ENCODE results near the gene PRRX2.

DNA sequence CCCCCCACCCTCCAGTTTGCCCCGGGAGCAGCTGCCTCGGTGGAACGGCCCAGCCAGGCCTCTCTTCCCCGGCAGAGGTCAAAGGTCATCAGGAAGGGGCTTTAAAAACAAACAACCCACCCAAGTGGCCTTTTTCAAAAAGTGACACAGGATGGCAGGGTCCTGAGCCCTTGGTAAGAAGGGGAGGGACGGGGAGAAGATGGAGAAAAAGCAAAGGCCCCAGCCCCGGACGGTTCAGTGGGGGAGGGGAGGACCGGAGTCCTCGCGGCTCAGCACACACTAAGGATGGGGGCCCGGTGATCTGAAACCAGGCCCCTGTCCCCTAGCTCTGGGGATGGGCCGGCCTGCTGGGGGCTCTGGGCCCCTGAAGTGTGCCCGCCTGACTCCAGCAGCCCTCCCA is 1.1 kb downstream of the PRRX2 start:
- TF ChIP-seq CTCF (IDR thresholded peaks at IDR 0.05; ENCODE audit: poor library complexity), result no peak
- no peak for TF ChIP-seq EZH2 (IDR thresholded peaks at IDR 0.05; ENCODE audit: borderline replicate concordance)
